HG03442 (cell line): Measurements from ENCODE around the gene MYCL.

ENCODE experiments used
- ATAC-seq: cut with Tn5 transposase; IDR thresholded peaks from one replicate; pipeline ENCODE4 v1.9.1; 2021; ENCODE audit warnings: mild to moderate bottlenecking, moderate library complexity; ENCODE audit not compliant: unreplicated experiment

Gene MYCL

GRCh38 chr1:39901714-39902459, at the start of gene MYCL:
Gene MYCL (minus strand): TSS chr1:39901917. CDS start chr1:39901434, 483 bp downstream.
- peak; percentile 61 for ATAC-seq

- no peak for ATAC-seq
These were observed 48.2 kb upstream of the MYCL start for GRCh38 chr1:39949891-39950290.

- no peak for ATAC-seq
These were observed 45.5 kb upstream of the MYCL start for GRCh38 chr1:39947260-39947659.

- ATAC-seq: no peak
These were observed 44.5 kb upstream of the MYCL start for GRCh38 chr1:39946216-39946615.

- no peak for ATAC-seq
These were observed 42.8 kb upstream of the MYCL start for GRCh38 chr1:39944410-39945112.

GRCh38 chr1:39943471-39944290, 42.0 kb upstream of the MYCL start:
- ATAC-seq: no peak

- ATAC-seq: no peak
These were observed 39.5 kb upstream of the MYCL start for GRCh38 chr1:39940980-39941871.

- ATAC-seq: no peak
These were observed 38.5 kb upstream of the MYCL start for GRCh38 chr1:39940253-39940652.

- ATAC-seq: no peak
These were observed 37.1 kb upstream of the MYCL start for GRCh38 chr1:39938856-39939255.

- no peak for ATAC-seq
These were observed 35.2 kb upstream of the MYCL start for GRCh38 chr1:39936724-39937491.

- ATAC-seq: no peak
These were observed 32.5 kb upstream of the MYCL start for GRCh38 chr1:39933956-39934941.

GRCh38 chr1:39928809-39929587, 27.3 kb upstream of the MYCL start:
- no peak for ATAC-seq

- ATAC-seq: no peak
These were observed 25.8 kb upstream of the MYCL start for GRCh38 chr1:39927538-39927937.

GRCh38 chr1:39926820-39927219, 25.1 kb upstream of the MYCL start:
- ATAC-seq: no peak

- no peak for ATAC-seq
These were observed 24.7 kb upstream of the MYCL start for GRCh38 chr1:39926343-39926793.

- no peak for ATAC-seq
These were observed 24.1 kb upstream of the MYCL start for GRCh38 chr1:39925721-39926342.

GRCh38 chr1:39922251-39922688, 20.6 kb upstream of the MYCL start:
- ATAC-seq: no peak
